ENCODE measurements around the gene USP40.
A peak's percentile ranks its signal among the peaks of the same experiment; 100 is the strongest.
"Not testable (repeated sequence)": the region's sequence is repeated elsewhere in the genome, so short reads cannot be mapped to it uniquely, and the experiment has no call there.

USP40 gene

DNA sequence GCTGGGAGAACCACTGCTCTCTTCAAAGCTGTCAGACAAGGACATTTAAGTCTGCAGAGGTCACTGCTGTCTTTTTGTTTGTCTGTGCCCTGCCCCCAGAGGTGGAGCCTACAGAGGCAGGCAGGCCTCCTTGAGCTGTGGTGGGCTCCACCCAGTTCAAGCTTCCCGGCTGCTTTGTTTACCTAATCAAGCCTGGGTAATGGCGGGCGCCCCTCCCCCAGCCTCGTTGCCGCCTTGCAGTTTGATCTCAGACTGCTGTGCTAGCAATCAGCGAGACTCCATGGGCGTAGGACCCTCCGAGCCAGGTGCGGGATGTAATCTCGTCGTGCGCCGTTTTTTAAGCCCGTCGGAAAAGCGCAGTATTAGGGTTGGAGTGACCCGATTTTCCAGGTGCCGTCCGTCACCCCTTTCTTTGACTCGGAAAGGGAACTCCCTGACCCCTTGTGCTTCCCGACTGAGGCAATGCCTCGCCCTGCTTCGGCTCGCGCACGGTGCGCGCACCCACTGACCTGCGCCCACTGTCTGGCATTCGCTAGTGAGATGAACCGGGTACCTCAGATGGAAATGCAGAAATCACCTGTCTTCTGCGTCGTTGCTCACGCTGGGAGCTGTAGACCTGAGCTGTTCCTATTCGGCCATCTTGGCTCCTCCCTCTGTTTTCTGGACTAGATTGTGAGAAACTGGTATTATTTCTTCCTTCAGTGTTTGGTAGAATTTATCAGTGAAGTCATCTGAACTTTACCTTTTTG, 16.8 kb upstream of the USP40 start:
- not testable (repeated sequence) for H3K4me1 Mint-ChIP-seq; H3K36me3 Mint-ChIP-seq; H3K9me3 Mint-ChIP-seq; DNase-seq; ATAC-seq (replicated peaks)
- peak overlapping the region in 1 of 2 donors; percentile 47 for H3K4me3 Mint-ChIP-seq
- peaks cover 17 to 18% of the 10 kb centered on the region in 2 donors for H3K27me3 Mint-ChIP-seq
- peak overlapping the region; percentile 75 for H3K27ac Mint-ChIP-seq

DNA sequence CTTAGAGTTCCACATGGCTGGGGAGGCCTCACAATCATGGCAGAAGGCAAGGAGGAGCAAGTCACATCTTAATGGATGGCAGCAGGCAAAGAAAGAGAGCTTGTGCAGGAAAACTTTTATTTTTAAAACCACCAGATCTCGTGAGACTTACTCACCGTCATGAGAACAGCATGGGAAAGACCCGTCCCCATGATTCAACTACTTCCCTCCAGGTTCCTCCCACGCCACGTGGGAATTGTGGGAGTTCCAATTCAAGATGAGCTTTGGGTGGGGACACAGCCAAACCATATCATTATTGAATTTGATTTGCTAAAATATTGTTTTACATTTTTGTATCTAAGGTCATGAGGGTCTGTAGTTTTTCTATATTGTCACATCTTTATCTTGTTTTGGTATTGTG, 10.8 kb upstream of the USP40 start:
- not testable (repeated sequence) for H3K4me1 Mint-ChIP-seq; H3K27me3 Mint-ChIP-seq; H3K27ac Mint-ChIP-seq; H3K36me3 Mint-ChIP-seq; DNase-seq; H3K4me3 Mint-ChIP-seq; H3K9me3 Mint-ChIP-seq; ATAC-seq (replicated peaks)

DNA sequence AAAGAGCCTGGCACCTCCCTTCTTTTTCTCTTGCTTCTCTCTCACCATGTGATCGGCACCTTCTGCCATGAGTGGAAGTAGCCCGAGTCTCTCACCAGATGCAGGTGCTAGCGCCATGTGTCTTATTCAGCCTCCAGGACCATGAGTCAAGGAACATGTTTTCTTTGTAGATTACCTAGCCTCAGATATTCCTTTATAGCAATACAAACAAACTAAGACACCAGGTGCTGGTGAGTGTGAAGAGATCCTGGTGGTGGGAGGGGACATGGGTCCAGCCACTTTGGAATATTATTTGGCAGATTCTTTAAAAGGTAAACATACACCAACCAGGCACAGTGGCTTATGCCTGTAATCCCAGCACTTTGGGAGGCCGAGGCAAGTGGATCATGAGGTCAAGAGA, 5.9 kb upstream of the USP40 start:
- peaks cover 1 to 5% of the 10 kb centered on the region in 2 donors for H3K36me3 Mint-ChIP-seq
- H3K4me1 Mint-ChIP-seq = peaks cover 4 to 12% of the 10 kb centered on the region in 2 donors
- H3K27ac Mint-ChIP-seq = no peak overlapping the region
- H3K27me3 Mint-ChIP-seq = peaks cover 7 to 8% of the 10 kb centered on the region in 2 donors
- ATAC-seq (replicated peaks) (no peak), DNase-seq (no peak)
- peaks cover 2 to 5% of the 10 kb centered on the region in 2 donors for H3K9me3 Mint-ChIP-seq
- H3K4me3 Mint-ChIP-seq = no peak overlapping the region

DNA sequence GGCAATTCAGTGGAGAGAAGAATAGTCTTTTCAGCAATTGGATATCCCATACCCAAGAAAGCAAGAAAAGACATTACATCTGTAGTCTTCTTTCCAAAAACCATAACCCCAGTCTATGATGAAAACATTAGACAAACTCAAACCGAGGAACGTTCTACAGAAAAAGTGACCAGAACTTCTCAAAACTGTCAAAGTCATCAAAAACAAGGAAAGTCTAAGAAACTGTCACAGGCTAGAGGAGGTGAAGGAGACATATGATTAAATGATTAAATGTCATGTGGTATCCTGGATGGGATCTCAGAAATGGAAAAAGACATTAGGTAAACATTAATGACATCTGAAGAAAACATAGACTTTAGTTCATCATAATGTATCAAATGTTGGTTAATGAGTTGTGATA, 4.9 kb upstream of the USP40 start:
- DNase-seq (no peak), ATAC-seq (replicated peaks) (no peak)
- peaks cover 1 to 6% of the 10 kb centered on the region in 2 donors for H3K4me1 Mint-ChIP-seq
- peaks cover 0 to 1% of the 10 kb centered on the region in 2 donors for H3K36me3 Mint-ChIP-seq
- peaks cover 2 to 5% of the 10 kb centered on the region in 2 donors for H3K9me3 Mint-ChIP-seq
- H3K4me3 Mint-ChIP-seq = no peak overlapping the region
- peaks cover 7 to 8% of the 10 kb centered on the region in 2 donors for H3K27me3 Mint-ChIP-seq
- H3K27ac Mint-ChIP-seq = no peak overlapping the region

DNA sequence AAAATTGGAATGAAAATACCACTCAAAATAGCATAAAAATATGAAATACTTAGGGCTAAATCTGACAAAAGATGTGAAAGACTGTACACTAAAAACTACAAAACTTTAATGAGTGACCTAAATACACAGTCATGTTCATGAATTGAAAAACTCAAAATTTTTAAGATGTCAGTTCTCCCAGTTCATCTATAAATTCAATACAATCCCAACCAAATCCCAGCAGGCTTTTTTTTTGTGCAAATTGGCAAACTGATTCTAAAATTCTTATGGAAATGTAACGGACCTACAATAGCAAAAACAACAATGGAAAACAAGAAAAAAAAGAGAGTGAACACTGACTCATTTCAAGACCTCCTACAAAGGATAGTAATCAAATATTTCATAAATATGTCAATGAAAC, 4.4 kb upstream of the USP40 start:
- no peak overlapping the region for H3K4me3 Mint-ChIP-seq
- no peak overlapping the region for H3K27ac Mint-ChIP-seq
- peaks cover 7 to 8% of the 10 kb centered on the region in 2 donors for H3K27me3 Mint-ChIP-seq
- DNase-seq = no peak
- peaks cover 2 to 5% of the 10 kb centered on the region in 2 donors for H3K9me3 Mint-ChIP-seq
- no peak for ATAC-seq (replicated peaks)
- peaks cover 0 to 1% of the 10 kb centered on the region in 2 donors for H3K36me3 Mint-ChIP-seq
- peaks cover 1 to 6% of the 10 kb centered on the region in 2 donors for H3K4me1 Mint-ChIP-seq

DNA sequence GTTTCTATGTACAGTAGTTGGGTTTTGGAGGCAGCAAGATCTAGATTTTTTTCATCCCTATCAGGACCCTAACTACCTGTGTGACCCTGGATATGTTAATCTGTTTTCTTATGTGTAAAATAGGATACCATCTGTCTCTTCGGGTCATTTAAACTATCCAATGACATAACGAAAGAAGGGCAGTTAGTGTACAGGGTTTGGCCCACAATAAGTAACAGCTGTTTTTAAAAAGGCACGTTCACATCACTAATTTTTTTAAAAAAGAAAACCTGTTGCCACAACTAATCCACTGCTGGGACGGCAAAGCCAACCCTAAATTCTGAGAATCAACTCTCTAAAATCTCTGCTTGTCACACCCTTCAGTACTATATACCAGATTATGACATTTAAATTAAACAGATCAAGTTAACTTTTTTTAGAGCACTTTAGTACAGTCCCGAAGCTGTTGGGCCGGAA, 869 bp downstream of the USP40 start:
- Mint-ChIP-seq H3K9me3 (no peaks in the 10 kb centered on the region), H3K4me3 (peak overlapping the region; percentile 95 to 99), H3K27me3 (peaks cover 0 to 4% of the 10 kb centered on the region in 2 donors), H3K27ac (peak overlapping the region; percentile 99), H3K4me1 (peaks cover 7 to 16% of the 10 kb centered on the region in 2 donors), H3K36me3 (peaks cover 6 to 9% of the 10 kb centered on the region in 2 donors)
- DNase-seq (no peak), ATAC-seq (replicated peaks) (peak; percentile 13 to 28)

DNA sequence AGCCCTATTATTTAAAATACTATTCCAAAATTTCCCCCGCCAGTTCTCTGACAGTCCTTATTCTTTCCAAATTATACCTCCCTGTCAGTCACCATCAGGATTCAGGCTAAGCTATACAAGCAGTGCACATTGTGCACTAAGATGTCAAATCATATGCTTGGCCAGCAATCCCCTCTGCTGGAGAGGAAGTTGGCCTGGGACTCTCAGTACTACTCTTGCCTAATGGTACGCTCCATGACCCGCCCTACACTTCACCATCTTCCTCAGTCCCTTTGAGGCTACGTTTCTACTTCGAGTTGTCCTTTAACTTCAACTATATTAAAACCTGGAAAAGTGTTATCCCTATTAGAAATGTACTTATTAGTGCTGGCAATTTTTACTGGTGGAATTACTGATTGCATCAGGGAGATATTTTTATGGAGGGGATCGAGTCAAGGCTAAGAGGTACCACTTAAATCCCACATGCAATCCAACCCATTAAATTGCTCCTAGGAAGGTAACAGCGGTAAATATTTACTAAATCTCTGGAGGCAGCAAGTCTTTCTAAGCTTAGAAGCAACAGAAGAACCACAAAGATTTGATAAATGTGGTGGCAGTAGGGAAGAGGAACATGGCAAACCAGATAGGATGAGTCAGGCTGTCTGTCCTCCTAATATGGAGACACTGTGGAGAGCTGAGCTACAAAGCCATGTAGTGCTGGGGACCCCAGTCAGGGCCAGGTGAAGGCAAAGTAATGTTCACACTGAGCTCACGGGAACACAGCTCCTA, 2.7 kb downstream of the USP40 start:
- no peak for ATAC-seq (replicated peaks)
- no peak for DNase-seq

DNA sequence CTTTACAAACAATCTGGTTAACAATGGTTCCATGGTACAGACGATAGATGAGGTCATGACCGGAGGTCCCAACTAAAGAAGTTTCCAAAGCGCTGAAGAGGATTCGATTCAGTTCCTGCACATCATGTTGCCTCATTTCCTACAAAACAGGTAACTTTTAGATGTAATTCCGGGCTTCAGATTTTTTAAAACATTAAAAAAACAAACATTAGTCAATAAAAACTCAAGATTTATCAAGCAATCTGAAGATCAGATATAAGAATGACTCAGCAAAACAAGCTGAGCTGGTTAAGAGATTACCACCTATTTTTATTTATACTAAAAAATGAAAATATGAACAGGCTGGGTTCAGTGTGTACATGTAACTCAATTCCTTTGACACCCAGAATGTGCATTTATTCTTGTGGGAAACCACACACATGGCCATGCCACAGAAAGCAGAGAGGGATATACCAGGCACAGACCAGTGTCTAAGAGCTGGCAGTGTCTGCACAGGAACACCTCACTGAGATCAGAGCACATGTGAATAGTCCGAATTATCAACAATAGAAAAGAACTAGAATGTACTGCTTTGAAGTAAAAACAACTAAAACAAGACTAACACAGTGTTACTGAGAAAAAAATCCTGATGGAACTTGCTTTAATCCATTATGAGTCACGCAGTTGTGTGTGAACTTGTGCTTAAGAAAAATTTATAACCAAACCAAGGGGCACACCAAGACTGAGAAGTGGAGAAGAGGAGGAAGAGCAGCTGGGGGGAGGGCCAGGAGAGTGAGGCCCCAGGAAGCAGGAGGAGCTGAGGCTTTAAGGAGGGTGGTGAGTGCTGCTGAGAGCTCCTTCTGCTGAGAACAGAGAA, 9.5 kb downstream of the USP40 start:
- H3K4me3 Mint-ChIP-seq = no peak overlapping the region
- no peak for ATAC-seq (replicated peaks)
- H3K9me3 Mint-ChIP-seq = no peaks in the 10 kb centered on the region
- H3K36me3 Mint-ChIP-seq = peaks cover 30 to 38% of the 10 kb centered on the region in 2 donors
- H3K4me1 Mint-ChIP-seq = peaks cover 5 to 8% of the 10 kb centered on the region in 2 donors
- no peak for DNase-seq
- H3K27ac Mint-ChIP-seq = peak overlapping the region; percentile 2
- no peaks in the 10 kb centered on the region for H3K27me3 Mint-ChIP-seq

More for the DNA sequence above, 2.7 kb downstream of the USP40 start:
- no peaks in the 10 kb centered on the region for H3K27me3 Mint-ChIP-seq
- no peak overlapping the region for H3K27ac Mint-ChIP-seq
- no peaks in the 10 kb centered on the region for H3K9me3 Mint-ChIP-seq
- H3K4me3 Mint-ChIP-seq = no peak overlapping the region
- H3K4me1 Mint-ChIP-seq = peaks cover 7 to 16% of the 10 kb centered on the region in 2 donors
- H3K36me3 Mint-ChIP-seq = peaks cover 18 to 20% of the 10 kb centered on the region in 2 donors

DNA sequence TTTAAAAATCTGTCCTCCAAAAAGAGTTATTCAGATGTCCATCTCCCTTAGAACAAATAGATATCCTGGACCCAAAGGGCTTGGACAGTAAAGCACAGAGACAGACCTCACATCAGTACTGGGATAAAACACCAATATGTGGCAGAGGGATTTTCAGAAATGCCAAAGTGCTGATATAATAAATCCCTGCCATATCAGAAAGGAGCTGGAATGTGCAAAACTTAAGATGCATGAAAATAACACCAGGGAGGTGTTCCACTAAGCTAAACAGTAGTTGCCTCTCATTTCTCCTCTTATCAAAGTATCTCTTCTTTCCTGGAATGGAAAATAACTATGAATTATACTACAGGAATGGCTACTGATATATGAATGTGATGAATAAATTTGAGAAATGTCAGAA, 13.2 kb downstream of the USP40 start:
- peaks cover 5 to 8% of the 10 kb centered on the region in 2 donors for H3K4me1 Mint-ChIP-seq
- no peak overlapping the region for H3K4me3 Mint-ChIP-seq
- DNase-seq (no peak), ATAC-seq (replicated peaks) (no peak)
- H3K9me3 Mint-ChIP-seq = no peaks in the 10 kb centered on the region
- H3K27me3 Mint-ChIP-seq = no peaks in the 10 kb centered on the region
- H3K36me3 Mint-ChIP-seq = peaks cover 18 to 24% of the 10 kb centered on the region in 2 donors
- no peak overlapping the region for H3K27ac Mint-ChIP-seq

DNA sequence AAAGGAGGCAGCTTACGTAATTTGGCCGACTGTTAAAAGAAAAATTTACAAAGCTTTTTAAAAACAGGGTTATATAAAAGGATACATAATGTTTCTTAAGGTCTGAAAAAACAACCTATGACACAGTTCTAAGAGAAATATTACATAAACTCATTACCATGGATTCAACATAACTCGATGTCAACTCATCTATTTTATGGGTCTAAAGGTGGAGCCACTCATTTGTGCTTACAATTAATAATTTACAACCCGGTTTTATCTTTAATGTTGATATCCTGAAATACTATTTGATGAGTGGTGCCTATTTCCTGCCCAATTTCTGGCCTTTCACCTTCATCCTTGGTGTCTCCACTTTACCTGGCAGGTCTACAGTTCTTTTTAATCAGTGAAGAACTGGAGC, 15.1 kb downstream of the USP40 start:
- Mint-ChIP-seq H3K27ac (no peak overlapping the region), H3K4me3 (no peak overlapping the region), H3K4me1 (no peaks in the 10 kb centered on the region), H3K9me3 (no peaks in the 10 kb centered on the region), H3K27me3 (no peaks in the 10 kb centered on the region), H3K36me3 (peaks cover 22 to 27% of the 10 kb centered on the region in 2 donors)
- DNase-seq (no peak), ATAC-seq (replicated peaks) (no peak)

DNA sequence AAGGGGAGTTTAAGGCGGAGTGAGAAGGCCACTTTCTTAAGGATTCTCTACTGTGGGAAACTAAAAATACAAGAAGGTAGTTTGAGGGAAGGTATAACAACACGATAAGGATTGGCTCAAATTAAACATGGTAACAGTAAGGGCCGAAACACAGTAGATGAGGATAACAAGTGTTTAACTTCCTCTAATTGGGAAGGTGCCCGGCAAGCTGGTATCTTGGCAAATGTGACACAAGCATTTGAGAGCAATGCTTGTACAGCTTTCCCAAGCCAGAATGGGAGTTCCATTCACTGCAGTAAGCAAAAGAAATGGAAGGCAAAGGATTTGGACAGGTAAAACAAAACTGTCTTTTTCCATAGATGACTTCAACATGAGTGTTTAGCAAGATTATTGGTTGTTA, 19.8 kb downstream of the USP40 start:
- Mint-ChIP-seq H3K36me3 (peaks cover 50 to 59% of the 10 kb centered on the region in 2 donors), H3K27ac (no peak overlapping the region), H3K27me3 (no peaks in the 10 kb centered on the region), H3K9me3 (no peaks in the 10 kb centered on the region), H3K4me3 (no peak overlapping the region), H3K4me1 (peaks cover 10 to 30% of the 10 kb centered on the region in 2 donors)
- ATAC-seq (replicated peaks) (no peak), DNase-seq (no peak)

DNA sequence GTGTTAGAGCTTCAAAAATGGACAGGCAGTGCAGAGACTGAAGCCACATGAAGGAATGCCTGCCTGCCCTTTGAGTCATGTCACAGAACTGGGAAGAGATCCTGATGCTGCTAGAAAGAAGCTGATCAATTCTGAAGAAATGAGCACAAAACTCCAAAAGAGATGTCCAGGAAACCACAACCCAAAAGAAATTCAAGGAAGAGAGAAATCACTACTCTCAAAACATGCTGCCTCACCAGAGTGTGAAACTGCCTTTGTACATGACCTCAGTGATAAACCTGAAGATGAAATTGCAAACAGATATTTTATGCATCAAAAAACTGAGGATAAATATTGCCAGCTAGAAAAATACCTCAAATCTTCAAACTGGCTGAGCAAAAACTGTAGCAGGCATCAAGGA, 20.5 kb downstream of the USP40 start:
- ATAC-seq (replicated peaks) (no peak), DNase-seq (no peak)
- no peaks in the 10 kb centered on the region for H3K9me3 Mint-ChIP-seq
- H3K4me1 Mint-ChIP-seq = peaks cover 10 to 30% of the 10 kb centered on the region in 2 donors
- H3K36me3 Mint-ChIP-seq = peaks cover 54 to 62% of the 10 kb centered on the region in 2 donors
- no peak overlapping the region for H3K4me3 Mint-ChIP-seq
- no peaks in the 10 kb centered on the region for H3K27me3 Mint-ChIP-seq
- no peak overlapping the region for H3K27ac Mint-ChIP-seq

DNA sequence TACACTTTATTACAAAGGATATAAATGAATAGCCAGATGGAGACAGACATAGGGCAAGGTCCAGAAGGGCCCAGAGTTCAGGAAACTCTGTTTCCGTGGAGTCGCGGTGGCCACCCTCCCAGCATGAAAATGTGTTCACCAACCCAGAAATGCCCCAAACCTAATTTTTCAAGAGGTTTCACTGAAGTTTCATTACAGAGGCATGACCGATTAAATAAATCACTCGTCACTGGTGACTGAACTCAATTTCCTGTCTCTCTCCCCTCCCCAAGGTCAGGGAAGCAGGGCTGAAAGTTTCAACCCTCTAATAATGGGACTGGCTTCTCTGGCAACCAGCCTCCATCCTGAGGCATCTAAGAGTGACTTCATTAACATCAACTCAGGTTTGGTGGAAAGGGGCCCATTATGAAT, 22.4 kb downstream of the USP40 start:
- Mint-ChIP-seq H3K27me3 (no peaks in the 10 kb centered on the region), H3K4me1 (peaks cover 10 to 30% of the 10 kb centered on the region in 2 donors), H3K36me3 (peaks cover 55 to 69% of the 10 kb centered on the region in 2 donors), H3K4me3 (no peak overlapping the region), H3K27ac (no peak overlapping the region), H3K9me3 (no peaks in the 10 kb centered on the region)
- ATAC-seq (replicated peaks) (no peak), DNase-seq (no peak)

DNA sequence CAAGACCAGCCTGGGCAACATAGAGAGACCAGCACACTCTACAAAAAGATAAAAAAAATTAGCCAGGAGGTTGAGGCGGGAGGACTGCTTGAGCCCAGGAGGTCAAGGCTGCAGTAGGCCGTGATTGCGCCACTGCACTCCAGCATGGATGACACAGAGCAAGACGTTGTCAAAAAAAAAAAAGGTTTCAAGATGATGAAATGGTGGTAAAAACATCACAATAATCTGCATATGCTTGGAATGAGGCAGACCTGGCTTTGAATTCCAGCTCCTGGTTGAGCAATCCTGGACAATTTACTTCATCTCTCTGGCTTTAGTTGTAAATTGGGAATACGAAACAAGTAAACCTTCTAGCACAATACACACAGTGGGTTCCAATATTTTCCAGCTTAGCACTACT, 24.1 kb downstream of the USP40 start:
- DNase-seq (no peak), ATAC-seq (replicated peaks) (no peak)
- no peaks in the 10 kb centered on the region for H3K9me3 Mint-ChIP-seq
- no peak overlapping the region for H3K4me3 Mint-ChIP-seq
- peaks cover 10 to 30% of the 10 kb centered on the region in 2 donors for H3K4me1 Mint-ChIP-seq
- H3K27ac Mint-ChIP-seq = no peak overlapping the region
- H3K27me3 Mint-ChIP-seq = no peaks in the 10 kb centered on the region
- peaks cover 52 to 73% of the 10 kb centered on the region in 2 donors for H3K36me3 Mint-ChIP-seq

Data from stimulated activated naive B cell treated with anti-CD40 and anti-IgM and Interleukin-4, amounts not matched to agents 10 μg/mL and 1 μg/mL and 100 μg/mL, for 72 hours (primary cell).